GM18868 (cell line): Measurements from ENCODE around the gene MS4A12.
"Not testable (repeated sequence)": the region's sequence is repeated elsewhere in the genome, so short reads cannot be mapped to it uniquely, and the experiment has no call there.

Experiments used
- ATAC-seq: cut with Tn5 transposase; IDR thresholded peaks from one replicate; pipeline ENCODE4 v1.9.1; 2021; ENCODE audit warnings: mild to moderate bottlenecking, moderate library complexity; ENCODE audit not compliant: unreplicated experiment

Gene MS4A12

GRCh38 chr11:60492488-60493009 is at the start of gene MS4A12:
MS4A12 (plus strand) TSS chr11:60492778; CDS start chr11:60497319, 4,541 bp downstream.
- ATAC-seq: no peak

- ATAC-seq: no peak
These were observed 45.5 kb upstream of the MS4A12 start for GRCh38 chr11:60447070-60447469.

- no peak for ATAC-seq
These were observed 44.7 kb upstream of the MS4A12 start for GRCh38 chr11:60447846-60448245.

- ATAC-seq: not testable (repeated sequence)
These were observed 41.4 kb upstream of the MS4A12 start for GRCh38 chr11:60451185-60451584.

- no peak for ATAC-seq
These were observed 38.4 kb upstream of the MS4A12 start for GRCh38 chr11:60454212-60454611.

GRCh38 chr11:60455531-60456042 is 37.0 kb upstream of the MS4A12 start, which contains the start of gene MS4A1:
MS4A1 (plus strand) TSS chr11:60455847; CDS start chr11:60462375, 6,528 bp downstream.
- peak; percentile 86 for ATAC-seq

GRCh38 chr11:60457576-60457975 is 35.0 kb upstream of the MS4A12 start:
- peak; percentile 43 for ATAC-seq

GRCh38 chr11:60459345-60459744 is 33.2 kb upstream of the MS4A12 start:
- ATAC-seq: no peak

- no peak for ATAC-seq
These were observed 23.7 kb upstream of the MS4A12 start for GRCh38 chr11:60468829-60469228.

GRCh38 chr11:60469723-60470122 is 22.9 kb upstream of the MS4A12 start:
- no peak for ATAC-seq

- peak; percentile 65 for ATAC-seq
These were observed 15.5 kb upstream of the MS4A12 start for GRCh38 chr11:60477035-60477445.

- peak; percentile 56 for ATAC-seq
These were observed 10.2 kb upstream of the MS4A12 start for GRCh38 chr11:60482361-60482760.

- peak; percentile 96 for ATAC-seq
These were observed 6.6 kb upstream of the MS4A12 start for GRCh38 chr11:60485987-60486386.

- ATAC-seq: no peak
These were observed 876 bp downstream of the MS4A12 start for GRCh38 chr11:60493454-60493853.

GRCh38 chr11:60498399-60498798 is 5.8 kb downstream of the MS4A12 start:
- ATAC-seq: peak; percentile 23

GRCh38 chr11:60498853-60499252 is 6.3 kb downstream of the MS4A12 start:
- peak; percentile 75 for ATAC-seq

GRCh38 chr11:60500276-60500910 is 7.8 kb downstream of the MS4A12 start:
- no peak for ATAC-seq

- no peak for ATAC-seq
These were observed 9.7 kb downstream of the MS4A12 start for GRCh38 chr11:60502221-60502775.

- no peak for ATAC-seq
These were observed 11.8 kb downstream of the MS4A12 start for GRCh38 chr11:60504219-60504905.

GRCh38 chr11:60509609-60510008 is 17.0 kb downstream of the MS4A12 start:
- not testable (repeated sequence) for ATAC-seq

- ATAC-seq: not testable (repeated sequence)
These were observed 17.6 kb downstream of the MS4A12 start for GRCh38 chr11:60510209-60510608.

- no peak for ATAC-seq
These were observed 18.8 kb downstream of the MS4A12 start for GRCh38 chr11:60511393-60511792.
